ENCODE data around the gene MYCL. TPM values are rescaled to one million over a fixed set of nuclear protein-coding genes. Genes with fewer than 3 reads are reported as not detected.

The MYCL gene
- total and polyA plus RNA-seq, 2 of the 8 experiments (the other 6 are each of a cell fraction or from before 2014, with no cell fraction given): 20.3 to 28.8 TPM

GRCh38 chr1:39892601-39893595, 8.8 kb downstream of the MYCL start:
- Histone ChIP-seq H3K23me2 (ENCODE audit: low read depth, low read length) (no peaks in the 10 kb centered on the region), H4K20me1 (replicated peaks in 1 of 2; ENCODE audit: control insufficient read depth in 1 of 2, insufficient read depth in 2 of 2, low read length in 2 of 2) (no peaks in the 10 kb centered on the region)
- peak; percentile 90 for TF ChIP-seq SP1 (IDR thresholded peaks at IDR 0.05; ENCODE audit: low read depth, low read length)

More at GRCh38 chr1:39892601-39893595, 8.8 kb downstream of the MYCL start:
- 22% methylated on average over 6 of the region's 6 CpGs; no CpG with 5 or more reads in 1 of the 2 experiments for WGBS, 2 experiments (ENCODE audit: extremely low coverage in 1 of 2, insufficient coverage in 1 of 2, insufficient read length in 1 of 2, insufficient replicate concordance in 2 of 2, low coverage in 1 of 2, low lambda C conversion rate in 2 of 2, missing lambda C conversion rate in 1 of 2)
- H3K4me3 ChIP-seq (ENCODE audit: extremely low read depth in 1 of 4, insufficient read depth in 2 of 4, low read depth in 3 of 4, low read length in 4 of 4): peak overlapping the region; percentile 2 to 41 (median 6); a peak in 5 of 8 replicates
- H3K9me3 ChIP-seq (ENCODE audit: insufficient read depth in 2 of 2, low read depth in 1 of 2, low read length in 1 of 2): no peaks in the 10 kb centered on the region
- H4K91ac ChIP-seq (replicated peaks; ENCODE audit: insufficient read length, low read length): no peak overlapping the region
- no peak overlapping the region for H4K8ac ChIP-seq (ENCODE audit: extremely low read depth, insufficient read depth, low read length)
- CTCF ChIA-PET (ENCODE audit: partially characterized antibody): interaction anchor here (0.7 to 17.0 kb wide), 7 partner anchors 8 to 146 kb away, joined by 3 to 184 read pairs (median 5); partner anchors contain the start of gene MYCL
- peak overlapping the region; percentile 60; the same call in 1 of the 2 replicates for H2BK12ac ChIP-seq (ENCODE audit: low read depth, low read length)
- no peaks in the 10 kb centered on the region for H3K79me1 ChIP-seq (ENCODE audit: low read depth, low read length)
- DNase-seq (ENCODE audit: low read depth in 1 of 2, low spot score in 2 of 2): no peak
- H3K4ac ChIP-seq (replicated peaks; ENCODE audit: insufficient read length, low read depth, low read length): no peak overlapping the region
- H2AFZ ChIP-seq (ENCODE audit: low read length): no peak overlapping the region
- peak overlapping the region; percentile 67 to 81 for H3K4me2 ChIP-seq (ENCODE audit: insufficient read depth in 1 of 2, low read depth in 2 of 2, low read length in 2 of 2)
- H3K14ac ChIP-seq (ENCODE audit: insufficient read length): no peak overlapping the region
- POLR2A ChIA-PET (ENCODE audit: partially characterized antibody): interaction anchor here (0.7 to 2.6 kb wide), 10 partner anchors 9 to 147 kb away, joined by 3 to 25 read pairs (median 6); partner anchors contain the start of genes CAP1, MYCL and TRIT1
- H3K36me3 ChIP-seq (ENCODE audit: control insufficient read depth in 2 of 4, insufficient read depth in 4 of 4, low read length in 3 of 4): peaks cover 0 to 9% (median 0%) of the 10 kb centered on the region in 4 experiments; a peak in 1 of 8 replicates
- peak; percentile 90 for FAIRE-seq
- H2AK5ac ChIP-seq (ENCODE audit: low read depth, low read length): peak overlapping the region; percentile 29; the same call in 1 of the 2 replicates
- no peak overlapping the region for H2BK15ac ChIP-seq (ENCODE audit: low read length)
- peak overlapping the region in 2 of 4 experiments; percentile 15 to 68; a peak in 3 of 7 replicates for H3K9ac ChIP-seq (replicated peaks in 1 of 4; ENCODE audit: extremely low read depth in 1 of 4, low read depth in 3 of 4, low read length in 3 of 4)
- H2BK20ac ChIP-seq (ENCODE audit: low read length): 0 out of 2 replicates have a peak overlapping the region, but pooled peaks have one; percentile 77
- no peak overlapping the region for H2BK120ac ChIP-seq (replicated peaks; ENCODE audit: low read depth, low read length)
- peak overlapping the region; percentile 49; the same call in 1 of the 2 replicates for H2BK5ac ChIP-seq (ENCODE audit: low read depth, low read length)
- no peaks in the 10 kb centered on the region for H3K27me3 ChIP-seq (replicated peaks in 1 of 4; ENCODE audit: control insufficient read depth in 3 of 4, extremely low read depth in 1 of 4, insufficient read depth in 3 of 4, low read length in 3 of 4)
- H3K56ac ChIP-seq (replicated peaks; ENCODE audit: insufficient read length, low read depth, low read length): no peak overlapping the region
- H3K27ac ChIP-seq (ENCODE audit: low read depth, low read length): peak overlapping the region; percentile 77
- H3K79me2 ChIP-seq (ENCODE audit: control insufficient read depth in 1 of 2, insufficient read depth in 2 of 2, low read length in 2 of 2): 0 out of 4 replicates have a peak, but pooled peaks cover 0 to 4% of the 10 kb centered on the region in 2 experiments
- H3K18ac ChIP-seq (ENCODE audit: extremely low read depth, low read length): peak overlapping the region; percentile 64; the same call in 1 of the 2 replicates
- H3K4me1 ChIP-seq (replicated peaks in 1 of 4; ENCODE audit: control insufficient read depth in 3 of 4, insufficient read depth in 4 of 4, low read length in 3 of 4): peaks cover 19 to 44% (median 28%) of the 10 kb centered on the region in 4 experiments
- H4K5ac ChIP-seq (ENCODE audit: insufficient read length, low read depth, low read length): peak overlapping the region; percentile 74
- no peak overlapping the region for H3K23ac ChIP-seq (ENCODE audit: insufficient read length)

Measured in H1 (cell line).